GM19025 (cell line): ENCODE data around the gene CFH.
"Not testable (repeated sequence)": the region's sequence is repeated elsewhere in the genome, so short reads cannot be mapped to it uniquely, and the experiment has no call there.

Experiments
- ATAC-seq: cut with Tn5 transposase; IDR thresholded peaks from one replicate; pipeline ENCODE4 v1.9.1; 2021; ENCODE audit warnings: mild to moderate bottlenecking, low read depth, moderate library complexity; ENCODE audit not compliant: unreplicated experiment

CFH gene

DNA sequence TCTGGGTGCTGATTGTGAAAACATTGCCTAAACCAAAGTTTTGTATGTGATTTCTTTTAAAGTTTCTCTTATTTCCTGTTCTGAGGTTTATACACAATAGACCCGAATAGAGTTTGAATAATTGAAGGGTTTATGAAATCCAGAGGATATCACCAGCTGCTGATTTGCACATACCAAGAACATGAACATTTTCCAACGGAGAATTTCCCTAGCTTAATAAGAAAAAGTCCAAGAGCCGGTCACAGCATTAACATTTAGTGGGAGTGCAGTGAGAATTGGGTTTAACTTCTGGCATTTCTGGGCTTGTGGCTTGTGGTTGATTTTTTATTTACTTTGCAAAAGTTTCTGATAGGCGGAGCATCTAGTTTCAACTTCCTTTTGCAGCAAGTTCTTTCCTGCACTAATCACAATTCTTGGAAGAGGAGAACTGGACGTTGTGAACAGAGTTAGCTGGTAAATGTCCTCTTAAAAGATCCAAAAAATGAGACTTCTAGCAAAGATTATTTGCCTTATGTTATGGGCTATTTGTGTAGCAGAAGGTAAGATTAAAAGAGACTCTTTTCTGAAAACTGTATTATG lies at the start of gene CFH:
TSS of gene CFH (plus strand) at position 407 of the 579 bp plus-strand sequence. CDS start at position 482, 75 bp downstream.
- no peak for ATAC-seq

DNA sequence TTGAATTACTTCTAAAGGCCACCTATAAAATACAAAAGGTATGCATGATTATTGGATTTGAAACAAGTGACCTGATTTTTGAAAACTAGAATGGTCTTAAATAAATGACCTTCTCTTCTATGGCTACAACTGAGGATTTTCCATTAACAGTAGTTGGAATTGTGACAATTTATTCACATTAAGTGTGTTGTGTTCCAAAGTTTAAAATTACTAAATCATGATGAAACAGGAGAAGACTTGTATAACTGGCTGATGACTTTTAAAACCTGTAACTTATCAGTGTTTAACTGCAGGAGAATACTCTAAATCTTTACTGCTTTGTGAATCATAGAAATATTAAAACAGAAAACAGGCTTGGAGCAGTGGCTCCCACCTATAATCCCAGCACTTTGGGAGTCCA lies 48.2 kb upstream of the CFH start:
- no peak for ATAC-seq

GRCh38 chr1:196607981-196608380 lies 43.9 kb upstream of the CFH start:
- ATAC-seq = no peak

- ATAC-seq = no peak
Observed at GRCh38 chr1:196608390-196609369, 43.2 kb upstream of the CFH start, which contains the start of gene KCNT2. Gene KCNT2 (minus strand): TSS chr1:196608440. CDS start chr1:196608309, 131 bp downstream.

DNA sequence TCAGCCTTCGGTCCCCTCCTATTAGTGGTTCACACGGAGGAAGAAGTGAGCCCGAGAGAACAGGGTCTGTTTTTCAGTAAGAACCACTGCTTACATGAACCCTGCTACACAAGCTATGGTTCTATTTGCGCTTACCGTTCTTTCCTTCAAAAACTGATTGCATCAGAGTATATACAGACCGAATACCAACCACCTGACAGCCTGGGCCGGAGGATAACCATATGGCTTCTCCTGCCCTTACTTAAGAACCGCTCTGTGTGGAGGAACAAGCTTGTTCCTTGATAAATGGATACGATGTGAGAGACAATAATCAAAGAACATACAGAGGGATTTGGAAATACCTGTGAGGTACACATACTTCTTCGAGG lies 42.5 kb upstream of the CFH start:
- no peak for ATAC-seq

- no peak for ATAC-seq
Observed at GRCh38 chr1:196611873-196612272, 40.0 kb upstream of the CFH start.

- no peak for ATAC-seq
Observed at GRCh38 chr1:196619721-196620120, 32.1 kb upstream of the CFH start.

DNA sequence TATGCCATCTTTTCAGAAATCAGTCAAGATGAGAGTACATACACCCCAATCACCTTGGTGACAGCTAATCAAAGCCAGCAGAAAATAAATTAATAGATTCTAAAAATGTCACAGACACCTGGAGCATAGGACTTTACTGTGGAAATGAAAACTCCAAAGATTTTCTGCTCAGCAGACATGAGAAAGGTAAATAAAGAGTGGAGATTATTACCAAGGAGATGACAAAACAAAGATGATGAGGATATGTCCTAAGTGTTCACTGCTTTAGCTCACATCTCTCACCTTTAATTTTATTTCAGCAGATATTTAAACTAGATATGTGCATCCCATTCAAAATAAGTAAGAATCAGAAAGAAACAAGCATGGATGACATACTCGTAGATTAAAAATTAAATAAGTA lies 28.8 kb upstream of the CFH start:
- ATAC-seq = no peak

GRCh38 chr1:196628838-196629237 lies 23.0 kb upstream of the CFH start:
- ATAC-seq = no peak

GRCh38 chr1:196637606-196638005 lies 14.2 kb upstream of the CFH start:
- no peak for ATAC-seq

- no peak for ATAC-seq
Observed at GRCh38 chr1:196638466-196638865, 13.4 kb upstream of the CFH start.

DNA sequence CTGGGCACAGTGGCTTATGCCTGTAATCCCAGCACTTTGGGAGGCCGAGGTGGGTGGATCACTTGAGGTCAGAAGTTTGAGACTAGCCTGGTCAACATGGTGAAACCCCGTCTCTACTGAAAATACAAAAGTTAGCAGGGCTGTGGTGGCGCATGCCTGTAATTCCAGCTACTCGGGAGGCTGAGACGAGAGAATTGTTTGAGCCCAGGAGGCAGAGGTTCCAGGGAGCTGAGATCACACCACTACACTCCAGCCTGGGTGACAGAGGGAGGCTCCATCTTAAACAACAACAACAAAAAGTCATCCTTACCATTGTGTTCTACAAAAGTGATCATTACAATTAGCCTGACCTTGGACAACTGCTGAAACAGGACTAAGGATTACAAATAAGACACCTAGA lies 12.6 kb upstream of the CFH start:
- not testable (repeated sequence) for ATAC-seq

- no peak for ATAC-seq
Observed at GRCh38 chr1:196640976-196641375, 10.9 kb upstream of the CFH start.

DNA sequence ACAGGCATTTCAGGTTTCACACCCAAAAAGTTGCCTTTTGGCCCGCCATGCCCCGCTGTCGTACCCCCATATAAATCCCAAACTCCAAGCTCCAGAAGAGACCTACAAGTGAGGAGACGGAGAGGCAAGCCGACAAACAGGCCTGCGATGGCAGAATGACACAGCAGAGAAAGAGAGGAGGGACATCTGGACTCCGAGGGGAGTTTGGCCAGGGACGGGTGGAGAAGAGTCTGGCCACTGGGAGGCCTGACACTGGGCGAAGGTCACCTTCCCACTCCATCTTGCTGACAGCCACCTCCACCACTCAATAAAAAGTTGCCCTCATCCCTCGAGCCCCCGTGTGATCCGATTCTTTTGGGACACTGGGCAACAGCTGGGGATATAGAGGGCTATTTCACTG lies 1.9 kb upstream of the CFH start:
- ATAC-seq = no peak

GRCh38 chr1:196650403-196650802 lies 1.4 kb upstream of the CFH start:
- no peak for ATAC-seq

- no peak for ATAC-seq
Observed at GRCh38 chr1:196651079-196651478, 764 bp upstream of the CFH start.

- ATAC-seq = no peak
Observed at GRCh38 chr1:196654271-196654670, 2.4 kb downstream of the CFH start.

DNA sequence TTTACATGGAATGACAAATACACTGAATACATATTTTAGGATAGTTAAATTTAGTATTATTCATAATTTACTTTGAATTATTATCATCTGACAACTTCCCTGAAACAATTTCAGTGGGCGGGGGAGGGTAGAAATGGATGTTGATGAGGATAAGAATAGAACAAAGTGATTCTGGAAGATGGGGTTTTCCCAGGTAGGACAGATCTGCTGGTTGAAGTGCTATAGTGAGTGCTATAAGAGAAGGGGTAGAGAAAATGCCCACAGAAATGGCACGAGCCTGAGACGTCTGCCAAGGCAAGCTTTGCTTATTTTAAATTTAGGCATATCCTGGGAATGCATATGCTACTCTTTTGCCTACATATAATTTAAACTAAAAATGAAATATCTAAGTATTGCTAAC lies 3.2 kb downstream of the CFH start:
- ATAC-seq = no peak

DNA sequence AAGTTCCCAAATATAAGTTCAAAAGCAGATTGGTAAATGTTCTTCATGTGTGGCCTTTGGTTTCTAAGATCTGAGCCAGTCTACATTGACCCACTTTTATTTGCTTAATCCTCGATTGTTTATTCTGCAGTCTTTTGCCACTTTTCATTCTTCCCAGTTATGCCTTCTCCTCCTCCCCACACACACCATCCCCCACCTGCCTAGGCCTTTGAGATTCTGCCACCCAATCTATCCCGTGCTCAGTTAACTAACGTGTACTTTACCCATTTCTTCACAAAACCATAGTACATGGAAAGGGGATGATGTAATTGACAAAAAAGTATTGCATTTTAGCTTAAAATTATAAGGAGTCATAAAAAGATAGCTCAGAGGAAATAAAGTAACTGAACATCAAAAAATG lies 3.7 kb downstream of the CFH start:
- ATAC-seq = no peak

GRCh38 chr1:196659471-196659870 lies 7.6 kb downstream of the CFH start:
- ATAC-seq = no peak

GRCh38 chr1:196660272-196660671 lies 8.4 kb downstream of the CFH start:
- no peak for ATAC-seq

DNA sequence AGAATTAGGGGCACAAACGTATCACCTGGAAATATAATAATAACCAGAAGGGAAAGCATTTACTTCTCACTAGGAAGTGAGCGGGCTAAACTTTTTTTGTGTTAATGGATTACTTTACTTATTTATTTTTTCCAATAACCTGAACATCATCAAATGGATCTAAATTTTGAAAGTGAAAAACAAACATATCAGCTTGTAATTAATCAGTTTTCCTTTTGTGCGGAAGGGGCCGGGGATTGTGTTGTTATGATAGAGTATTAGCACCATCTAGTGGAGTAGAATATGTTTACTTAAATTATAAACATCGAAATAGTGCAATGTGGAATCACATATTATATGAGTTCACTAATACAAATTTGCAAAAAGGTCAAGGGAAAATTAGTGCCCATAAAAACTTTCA lies 9.0 kb downstream of the CFH start:
- ATAC-seq = peak; percentile 56
